ENCODE measurements around the gene CCL25. TPM values are rescaled to one million over a fixed set of nuclear protein-coding genes. Genes with fewer than 3 reads are reported as not detected.

CCL25 gene
- total RNA-seq, 1 donor, result not detected

GRCh38 chr19:8005534-8006256, 46.9 kb upstream of the CCL25 start, which contains the start of gene ELAVL1:
ELAVL1 (minus strand) TSS chr19:8005641; CDS start chr19:7991815, 13,826 bp downstream.
- peak; percentile 100 for DNase-seq (ENCODE audit: insufficient read length, low spot score, missing footprints)
- Histone ChIP-seq H3K79me2 (ENCODE audit: insufficient read depth, low read length) (peaks cover 48% of the 10 kb centered on the region), H3K27ac (ENCODE audit: low read depth, low read length) (peak within 1 kb of the TSS; percentile 80), H2AFZ (ENCODE audit: low read length) (peak within 1 kb of the TSS; percentile 99), H3K4me1 (ENCODE audit: insufficient read depth, low read length) (peaks cover 30% of the 10 kb centered on the region), H3K9me3 (ENCODE audit: low read depth, low read length) (no peaks in the 10 kb centered on the region), H3K4me3 (ENCODE audit: insufficient read depth, low read length) (peak within 1 kb of the TSS; percentile 98), H4K20me1 (ENCODE audit: insufficient read depth, low read length) (peaks cover 38% of the 10 kb centered on the region), H3K27me3 (ENCODE audit: insufficient read depth, low read length) (no peaks in the 10 kb centered on the region), H3K4me2 (ENCODE audit: insufficient read depth, low read length) (peak within 1 kb of the TSS; percentile 99), H3K36me3 (ENCODE audit: insufficient read depth, low read length) (no peaks in the 10 kb centered on the region)
- TF ChIP-seq, protein P1, sequence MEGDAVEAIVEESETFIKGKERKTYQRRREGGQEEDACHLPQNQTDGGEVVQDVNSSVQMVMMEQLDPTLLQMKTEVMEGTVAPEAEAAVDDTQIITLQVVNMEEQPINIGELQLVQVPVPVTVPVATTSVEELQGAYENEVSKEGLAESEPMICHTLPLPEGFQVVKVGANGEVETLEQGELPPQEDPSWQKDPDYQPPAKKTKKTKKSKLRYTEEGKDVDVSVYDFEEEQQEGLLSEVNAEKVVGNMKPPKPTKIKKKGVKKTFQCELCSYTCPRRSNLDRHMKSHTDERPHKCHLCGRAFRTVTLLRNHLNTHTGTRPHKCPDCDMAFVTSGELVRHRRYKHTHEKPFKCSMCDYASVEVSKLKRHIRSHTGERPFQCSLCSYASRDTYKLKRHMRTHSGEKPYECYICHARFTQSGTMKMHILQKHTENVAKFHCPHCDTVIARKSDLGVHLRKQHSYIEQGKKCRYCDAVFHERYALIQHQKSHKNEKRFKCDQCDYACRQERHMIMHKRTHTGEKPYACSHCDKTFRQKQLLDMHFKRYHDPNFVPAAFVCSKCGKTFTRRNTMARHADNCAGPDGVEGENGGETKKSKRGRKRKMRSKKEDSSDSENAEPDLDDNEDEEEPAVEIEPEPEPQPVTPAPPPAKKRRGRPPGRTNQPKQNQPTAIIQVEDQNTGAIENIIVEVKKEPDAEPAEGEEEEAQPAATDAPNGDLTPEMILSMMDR (IDR thresholded peaks at IDR 0.05; ENCODE audit: extremely low read depth, low read depth, low read length), result no peak

GRCh38 chr19:8017808-8018207, 34.8 kb upstream of the CCL25 start:
- TF ChIP-seq, protein P1 (IDR thresholded peaks at IDR 0.05; ENCODE audit: extremely low read depth, low read depth, low read length), result no peak
- Histone ChIP-seq H3K27me3 (ENCODE audit: insufficient read depth, low read length) (no peaks in the 10 kb centered on the region), H3K36me3 (ENCODE audit: insufficient read depth, low read length) (no peaks in the 10 kb centered on the region), H3K4me1 (ENCODE audit: insufficient read depth, low read length) (no peaks in the 10 kb centered on the region), H3K27ac (ENCODE audit: low read depth, low read length) (no peak overlapping the region), H2AFZ (ENCODE audit: low read length) (no peak overlapping the region), H4K20me1 (ENCODE audit: insufficient read depth, low read length) (no peaks in the 10 kb centered on the region), H3K4me2 (ENCODE audit: insufficient read depth, low read length) (no peak overlapping the region), H3K9me3 (ENCODE audit: low read depth, low read length) (no peaks in the 10 kb centered on the region), H3K79me2 (ENCODE audit: insufficient read depth, low read length) (no peaks in the 10 kb centered on the region), H3K4me3 (ENCODE audit: insufficient read depth, low read length) (no peak overlapping the region)
- DNase-seq (ENCODE audit: insufficient read length, low spot score, missing footprints), result peak; percentile 30

GRCh38 chr19:8020681-8021080, 31.9 kb upstream of the CCL25 start:
- Histone ChIP-seq H3K4me2 (ENCODE audit: insufficient read depth, low read length) (no peak overlapping the region), H3K9me3 (ENCODE audit: low read depth, low read length) (no peaks in the 10 kb centered on the region), H3K4me3 (ENCODE audit: insufficient read depth, low read length) (no peak overlapping the region), H3K4me1 (ENCODE audit: insufficient read depth, low read length) (no peaks in the 10 kb centered on the region), H2AFZ (ENCODE audit: low read length) (no peak overlapping the region), H3K36me3 (ENCODE audit: insufficient read depth, low read length) (no peaks in the 10 kb centered on the region), H4K20me1 (ENCODE audit: insufficient read depth, low read length) (no peaks in the 10 kb centered on the region), H3K79me2 (ENCODE audit: insufficient read depth, low read length) (no peaks in the 10 kb centered on the region), H3K27me3 (ENCODE audit: insufficient read depth, low read length) (no peaks in the 10 kb centered on the region), H3K27ac (ENCODE audit: low read depth, low read length) (no peak overlapping the region)
- DNase-seq (ENCODE audit: insufficient read length, low spot score, missing footprints), result peak; percentile 3
- TF ChIP-seq, protein P1 (IDR thresholded peaks at IDR 0.05; ENCODE audit: extremely low read depth, low read depth, low read length), result no peak

GRCh38 chr19:8021374-8021773, 31.2 kb upstream of the CCL25 start:
- Histone ChIP-seq H2AFZ (ENCODE audit: low read length) (no peak overlapping the region), H3K79me2 (ENCODE audit: insufficient read depth, low read length) (no peaks in the 10 kb centered on the region), H3K9me3 (ENCODE audit: low read depth, low read length) (no peaks in the 10 kb centered on the region), H3K4me1 (ENCODE audit: insufficient read depth, low read length) (no peaks in the 10 kb centered on the region), H4K20me1 (ENCODE audit: insufficient read depth, low read length) (no peaks in the 10 kb centered on the region), H3K27ac (ENCODE audit: low read depth, low read length) (no peak overlapping the region), H3K36me3 (ENCODE audit: insufficient read depth, low read length) (no peaks in the 10 kb centered on the region), H3K27me3 (ENCODE audit: insufficient read depth, low read length) (no peaks in the 10 kb centered on the region), H3K4me2 (ENCODE audit: insufficient read depth, low read length) (no peak overlapping the region), H3K4me3 (ENCODE audit: insufficient read depth, low read length) (no peak overlapping the region)
- TF ChIP-seq, protein P1 (IDR thresholded peaks at IDR 0.05; ENCODE audit: extremely low read depth, low read depth, low read length), result no peak
- peak; percentile 17 for DNase-seq (ENCODE audit: insufficient read length, low spot score, missing footprints)

Data from osteoblast (primary cell).